ENCODE results near the gene PPCDC. TPM values are rescaled to one million over a fixed set of nuclear protein-coding genes. Genes with fewer than 3 reads are reported as not detected.
A peak's percentile ranks its signal among the peaks of the same experiment; 100 is the strongest.

Gene PPCDC
- total and polyA plus RNA-seq, 10 of the 15 experiments (the other 5 are each of a cell fraction or from before 2014, with no cell fraction given): 32.5 to 135 (median 55.0) TPM

GRCh38 chr15:75023181-75023871, at the start of gene PPCDC (continued):
- TF ChIP-seq EGR1 (IDR thresholded peaks at IDR 0.05; ENCODE audit: borderline replicate concordance in 1 of 2, low read depth in 2 of 2, low read length in 2 of 2): peak in 1 of 2 experiments; percentile 38; a peak in 1 of 3 replicates
- TF ChIP-seq CREM (IDR thresholded peaks at IDR 0.05; ENCODE audit: low read depth): peak; percentile 92
- no peak for TF ChIP-seq ZNF24 (IDR thresholded peaks at IDR 0.05)
- TF ChIP-seq, protein P1, sequence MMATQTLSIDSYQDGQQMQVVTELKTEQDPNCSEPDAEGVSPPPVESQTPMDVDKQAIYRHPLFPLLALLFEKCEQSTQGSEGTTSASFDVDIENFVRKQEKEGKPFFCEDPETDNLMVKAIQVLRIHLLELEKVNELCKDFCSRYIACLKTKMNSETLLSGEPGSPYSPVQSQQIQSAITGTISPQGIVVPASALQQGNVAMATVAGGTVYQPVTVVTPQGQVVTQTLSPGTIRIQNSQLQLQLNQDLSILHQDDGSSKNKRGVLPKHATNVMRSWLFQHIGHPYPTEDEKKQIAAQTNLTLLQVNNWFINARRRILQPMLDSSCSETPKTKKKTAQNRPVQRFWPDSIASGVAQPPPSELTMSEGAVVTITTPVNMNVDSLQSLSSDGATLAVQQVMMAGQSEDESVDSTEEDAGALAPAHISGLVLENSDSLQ (IDR thresholded peaks at IDR 0.05): peak; percentile 92
- peak; percentile 76; the same call in 1 of the 2 replicates for TF ChIP-seq YY1 (IDR thresholded peaks at IDR 0.05; ENCODE audit: low read depth, low read length)
- TF ChIP-seq SKIL (IDR thresholded peaks at IDR 0.05; ENCODE audit: low read depth, poor library complexity, severe bottlenecking): no peak
- TF ChIP-seq, protein P2, sequence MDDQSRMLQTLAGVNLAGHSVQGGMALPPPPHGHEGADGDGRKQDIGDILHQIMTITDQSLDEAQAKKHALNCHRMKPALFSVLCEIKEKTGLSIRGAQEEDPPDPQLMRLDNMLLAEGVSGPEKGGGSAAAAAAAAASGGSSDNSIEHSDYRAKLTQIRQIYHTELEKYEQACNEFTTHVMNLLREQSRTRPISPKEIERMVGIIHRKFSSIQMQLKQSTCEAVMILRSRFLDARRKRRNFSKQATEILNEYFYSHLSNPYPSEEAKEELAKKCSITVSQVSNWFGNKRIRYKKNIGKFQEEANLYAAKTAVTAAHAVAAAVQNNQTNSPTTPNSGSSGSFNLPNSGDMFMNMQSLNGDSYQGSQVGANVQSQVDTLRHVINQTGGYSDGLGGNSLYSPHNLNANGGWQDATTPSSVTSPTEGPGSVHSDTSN (IDR thresholded peaks at IDR 0.05; ENCODE audit: insufficient replicate concordance, low read depth, low read length): peak; percentile 68
- TF ChIP-seq SMAD1 (IDR thresholded peaks at IDR 0.05; ENCODE audit: low read depth, partially characterized antibody): peak; percentile 63
- TF ChIP-seq ASH2L (IDR thresholded peaks at IDR 0.05; ENCODE audit: borderline replicate concordance, low read depth): 0 out of 2 replicates have a peak, but pooled peaks have one; percentile 39

All from GM12878 (cell line).